ENCODE measurements around the gene CCR9.

CCR9 gene

DNA sequence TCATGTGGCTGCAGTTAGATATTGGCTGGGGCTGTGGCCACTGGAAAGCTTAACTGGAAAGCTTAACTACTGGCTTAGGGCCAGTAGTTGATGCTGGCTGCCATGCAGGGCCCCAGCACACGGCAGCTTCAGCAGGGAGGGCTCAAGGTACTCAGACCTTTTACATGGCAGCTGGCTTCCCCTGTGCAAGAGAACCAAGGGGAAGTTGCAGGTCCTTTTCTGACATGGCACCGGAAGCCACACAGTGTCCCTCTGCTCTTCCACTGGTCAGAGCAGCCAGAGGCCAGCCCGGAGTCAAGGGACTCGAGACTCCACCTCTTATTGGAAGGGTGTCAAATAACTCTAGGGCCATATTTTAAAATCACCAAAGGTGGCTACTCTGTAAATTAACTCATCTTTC lies 24.5 kb downstream of the CCR9 start:
- no peak for DNase-seq

GRCh38 chr3:45911511-45912226 lies 25.3 kb downstream of the CCR9 start:
- no peak for DNase-seq

DNA sequence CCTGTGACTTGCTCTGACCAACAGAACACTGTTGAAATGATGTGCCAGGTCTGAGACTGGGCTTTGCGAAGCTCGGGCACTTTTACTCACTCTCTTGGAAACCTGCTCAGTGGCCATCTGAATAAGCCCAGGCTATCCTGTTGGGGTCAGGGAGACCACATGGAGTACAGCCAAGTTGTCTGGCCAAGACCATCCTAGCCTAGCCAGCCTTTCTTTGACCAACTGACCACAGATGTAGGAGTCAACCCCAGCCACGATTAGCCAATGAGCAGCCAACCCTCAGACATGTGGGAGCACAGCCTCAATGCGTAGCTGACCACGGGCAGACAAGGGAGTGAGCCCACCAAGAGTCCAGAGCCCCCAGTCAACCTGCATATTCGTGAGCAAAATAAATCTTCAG lies 26.1 kb downstream of the CCR9 start:
- DNase-seq = no peak

DNA sequence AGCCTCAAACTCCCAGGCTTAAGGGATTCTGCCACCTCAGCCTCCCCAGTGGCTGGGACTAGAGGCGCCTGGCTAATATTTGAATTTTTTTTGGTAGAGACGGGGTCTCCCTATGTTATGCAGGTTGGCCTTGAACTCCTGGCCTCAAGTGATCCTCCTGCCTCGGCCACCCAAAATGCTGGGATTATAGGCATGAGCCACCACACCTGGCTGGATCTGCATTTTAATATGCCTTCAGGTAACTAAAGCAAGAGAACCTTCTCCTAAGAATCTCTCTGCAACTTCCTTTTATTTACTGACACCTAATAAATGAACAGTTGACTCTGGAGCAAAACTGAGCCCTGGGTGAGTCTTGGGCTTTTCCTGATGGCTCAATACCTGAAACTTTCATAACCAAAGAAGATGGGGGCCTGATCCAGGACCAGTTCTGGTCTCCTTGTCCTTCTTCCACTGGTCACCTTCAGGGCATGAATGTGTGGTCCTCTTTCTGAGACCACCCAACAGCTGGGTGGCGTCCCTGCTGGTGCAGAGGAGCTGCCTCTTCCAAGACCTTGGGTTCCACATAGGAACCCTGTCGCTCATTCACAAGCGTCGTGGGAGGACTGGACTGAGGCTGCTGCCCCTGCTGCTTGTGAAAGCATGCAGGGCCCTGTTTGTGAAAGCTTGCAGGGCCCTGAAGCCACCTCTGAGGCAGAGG lies 28.2 kb downstream of the CCR9 start:
- DNase-seq = no peak

GRCh38 chr3:45915059-45915439 lies 28.7 kb downstream of the CCR9 start:
- no peak for DNase-seq

GRCh38 chr3:45915518-45916231 lies 29.3 kb downstream of the CCR9 start:
- DNase-seq = no peak

GRCh38 chr3:45917146-45917898 lies 31.0 kb downstream of the CCR9 start:
- DNase-seq = peak; percentile 15

- DNase-seq = no peak
Observed at GRCh38 chr3:45921158-45922038, 35.1 kb downstream of the CCR9 start.

DNA sequence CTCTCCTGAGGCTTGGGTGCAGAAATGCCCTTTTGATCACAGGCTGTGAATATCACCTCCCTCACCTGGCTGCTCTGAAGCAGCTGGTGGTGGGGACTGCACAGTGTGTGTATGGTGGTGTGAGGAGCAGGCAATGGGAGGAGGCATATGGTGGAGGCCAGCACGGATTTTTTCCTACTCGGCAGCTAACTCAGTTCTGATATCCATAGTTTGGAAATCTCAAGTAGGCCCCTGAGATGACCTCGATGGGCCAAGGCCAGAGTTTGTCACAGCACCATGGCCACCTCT lies 35.6 kb downstream of the CCR9 start:
- DNase-seq = no peak

GRCh38 chr3:45922950-45923590 lies 36.7 kb downstream of the CCR9 start:
- DNase-seq = no peak

- no peak for DNase-seq
Observed at GRCh38 chr3:45923755-45924154, 37.4 kb downstream of the CCR9 start.

DNA sequence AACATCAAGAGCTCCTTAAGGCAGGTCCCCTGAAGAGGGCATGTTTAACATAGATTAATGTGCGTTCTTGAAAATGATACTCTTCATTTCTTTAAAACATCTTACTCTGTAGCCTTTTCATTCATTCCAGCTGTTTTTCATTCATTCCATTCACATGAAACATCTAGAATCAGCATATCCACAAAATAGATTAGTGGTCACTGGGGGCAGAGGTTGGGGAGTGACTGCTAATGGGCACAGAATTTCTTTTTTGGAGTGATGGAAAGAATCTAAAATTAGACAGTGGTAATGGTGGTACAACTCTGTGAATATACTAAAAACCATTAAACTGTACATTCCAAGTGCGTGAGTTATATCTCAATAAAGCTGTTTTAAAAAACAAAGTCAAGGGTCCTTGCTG lies 41.5 kb downstream of the CCR9 start:
- DNase-seq = no peak

DNA sequence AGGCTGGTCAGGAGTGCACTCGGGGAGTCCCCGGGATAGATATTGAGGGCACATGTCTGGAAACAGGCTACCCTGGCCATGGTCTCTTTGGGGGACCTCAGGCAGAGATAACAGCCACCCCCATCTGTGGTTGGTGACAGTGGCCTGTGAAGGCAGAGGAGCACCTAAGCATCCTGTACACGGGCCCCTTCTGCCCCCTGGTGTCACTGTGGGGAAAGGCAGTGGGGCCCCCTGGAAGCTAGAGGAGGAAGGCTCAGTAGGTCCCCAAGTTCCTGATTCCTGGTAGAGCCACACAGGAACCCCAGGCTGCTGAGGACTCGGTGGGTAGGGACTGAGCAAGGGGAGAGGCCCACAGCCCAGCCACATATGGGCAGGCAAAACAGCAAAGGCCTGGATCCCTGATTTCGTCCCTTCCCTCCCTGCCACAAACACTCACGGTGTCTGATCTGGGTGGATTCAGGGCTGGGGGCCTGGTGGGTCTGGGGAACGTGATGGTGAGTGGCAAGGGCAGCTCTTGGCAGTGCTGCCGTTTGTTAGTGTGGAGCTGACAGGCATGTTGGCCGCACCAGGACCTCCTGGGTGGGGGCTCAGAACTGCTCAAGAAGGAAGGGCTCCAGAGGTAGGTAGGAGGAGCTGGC lies 42.8 kb downstream of the CCR9 start:
- DNase-seq = peak; percentile 35

GRCh38 chr3:45931496-45931895 lies 45.2 kb downstream of the CCR9 start:
- no peak for DNase-seq

GRCh38 chr3:45932112-45932511 lies 45.8 kb downstream of the CCR9 start:
- no peak for DNase-seq

DNA sequence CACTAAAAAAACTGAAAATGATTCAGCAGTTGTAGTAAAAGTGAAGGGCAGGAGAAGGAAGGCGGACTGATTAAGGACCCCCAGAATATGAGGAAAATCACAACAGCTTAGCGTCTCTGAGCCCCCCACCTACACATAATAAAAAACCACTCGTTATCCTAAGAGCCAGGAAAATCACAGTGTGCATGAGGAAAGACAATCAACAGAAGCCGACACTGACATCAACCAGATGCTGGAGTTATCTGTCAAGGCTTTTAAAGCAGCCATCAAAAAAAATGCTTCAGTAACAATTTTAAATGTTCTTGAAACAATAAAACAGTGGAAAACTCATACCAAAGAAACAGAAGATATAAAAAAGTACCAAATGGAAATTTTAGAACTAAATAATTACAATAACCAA lies 47.2 kb downstream of the CCR9 start:
- no peak for DNase-seq

DNA sequence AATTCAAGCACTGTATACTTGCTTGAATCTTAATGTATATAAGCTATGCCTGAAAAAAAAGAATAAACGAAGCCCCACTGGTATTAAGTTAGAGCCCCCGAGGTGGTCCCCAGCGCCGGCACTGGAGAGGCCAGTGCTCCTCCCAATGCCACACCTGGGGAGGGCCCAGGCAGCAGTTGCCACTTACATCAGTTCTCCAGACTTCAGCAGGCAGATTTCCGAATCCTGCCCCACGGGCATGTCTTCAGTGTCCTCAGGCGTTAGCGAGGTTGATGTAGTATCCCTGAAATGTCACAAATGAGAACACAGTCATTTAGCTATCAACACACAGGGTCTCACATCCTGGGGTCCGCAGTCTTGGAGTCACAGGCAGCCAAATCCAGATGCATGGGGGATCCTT lies 49.9 kb downstream of the CCR9 start:
- DNase-seq = no peak

GRCh38 chr3:45937206-45938042 lies 51.1 kb downstream of the CCR9 start:
- no peak for DNase-seq

- DNase-seq = no peak
Observed at GRCh38 chr3:45938043-45938435, 51.7 kb downstream of the CCR9 start.

DNA sequence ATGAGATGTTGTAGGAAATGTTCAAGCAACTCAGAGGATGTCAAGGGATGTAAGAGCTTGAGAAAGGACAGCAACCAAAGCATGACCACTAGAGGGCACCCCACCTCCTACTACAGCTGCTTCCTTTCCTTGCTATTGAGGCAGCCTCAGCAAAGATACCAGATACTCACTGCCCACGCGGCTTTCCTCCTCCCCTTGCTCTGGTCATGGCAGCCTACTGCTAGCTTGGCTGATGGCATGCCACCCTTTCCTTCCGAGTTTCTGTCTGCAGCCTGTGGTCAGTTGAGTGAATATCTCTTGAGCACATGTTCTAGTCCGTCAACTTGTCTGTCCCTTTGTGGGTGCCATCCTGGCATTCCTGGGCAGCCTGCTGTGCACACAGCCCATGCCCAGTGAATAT lies 52.5 kb downstream of the CCR9 start:
- DNase-seq = peak; percentile 73

DNA sequence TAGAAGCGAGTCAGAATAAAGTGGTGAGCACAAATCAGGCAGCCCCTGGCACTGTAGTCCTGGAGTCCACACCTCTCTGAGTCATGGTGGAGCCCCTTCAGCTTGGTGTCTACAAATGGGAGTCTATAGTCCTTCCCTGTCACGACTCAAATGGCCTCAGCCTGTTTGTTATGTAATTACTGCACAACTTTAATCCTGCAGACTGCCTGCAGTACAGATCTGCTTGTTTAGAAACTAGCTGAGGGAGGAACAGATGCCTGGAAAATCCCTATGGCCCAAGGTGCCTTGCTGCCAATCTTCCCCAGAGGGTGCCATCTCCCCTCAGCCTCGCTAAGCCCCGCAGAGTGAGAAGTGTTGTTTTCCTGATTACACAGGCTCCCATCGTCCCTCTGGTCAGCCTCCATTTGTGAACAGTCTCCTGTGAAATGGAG lies 53.0 kb downstream of the CCR9 start:
- no peak for DNase-seq
